MM.1S (cell line): ENCODE data around the gene STXBP6.

Experiments
- DNase-seq: peaks from one replicate; pipeline ENCODE4 v3.0.0-alpha.2; 2015
- H2AFZ ChIP-seq: fragments of 300-600 bp; sonication (generic); 2 replicates; pipeline ENCODE4 v1.6.0; 2016; ENCODE audit warnings: antibody characterized with exemption, low read length
- H3F3A ChIP-seq: fragments of 300-600 bp; sonication (generic); 2 replicates; pipeline ENCODE4 v1.6.1; 2016; ENCODE audit warnings: mild to moderate bottlenecking, antibody characterized with exemption, low read length, moderate library complexity, mixed read lengths; ENCODE audit not compliant: insufficient read depth
- H3K27ac ChIP-seq: fragments of 300-600 bp; sonication (generic); 2 replicates; pipeline ENCODE4 v1.5.1; 2016; ENCODE audit warnings: mild to moderate bottlenecking, low read length
- H3K27me3 ChIP-seq: fragments of 300-600 bp; sonication (generic); replicated peaks from 2 replicates; pipeline ENCODE4 v1.6.0; 2016; ENCODE audit warnings: low read length; ENCODE audit not compliant: insufficient read depth
- H3K36me3 ChIP-seq: fragments of 300-600 bp; sonication (generic); replicated peaks from 2 replicates; pipeline ENCODE4 v1.6.1; 2016; ENCODE audit warnings: mild to moderate bottlenecking, low read length, mixed read lengths; ENCODE audit not compliant: insufficient read depth
- H3K4me1 ChIP-seq: fragments of 300-600 bp; sonication (generic); 2 replicates; pipeline ENCODE4 v1.6.1; 2016; ENCODE audit warnings: low read length, mixed read lengths
- H3K4me2 ChIP-seq: fragments of 300-600 bp; sonication (generic); 2 replicates; pipeline ENCODE4 v1.6.0; 2016; ENCODE audit warnings: low read depth, low read length
- H3K4me3 ChIP-seq: fragments of 300-600 bp; sonication (generic); 2 replicates; pipeline ENCODE4 v1.5.1; 2016; ENCODE audit warnings: low read length, mixed read lengths
- H3K79me2 ChIP-seq: fragments of 300-600 bp; sonication (generic); 2 replicates; pipeline ENCODE4 v1.6.1; 2016; ENCODE audit warnings: mixed run types, low read length, mixed read lengths
- H3K9ac ChIP-seq: fragments of 300-600 bp; sonication (generic); 2 replicates; pipeline ENCODE4 v1.6.1; 2016; ENCODE audit warnings: low read length, mixed read lengths
- H3K9me2 ChIP-seq: fragments of 300-600 bp; sonication (generic); replicated peaks from 2 replicates; pipeline ENCODE4 v1.6.1; 2016; ENCODE audit warnings: mild to moderate bottlenecking, low read length, mixed read lengths; ENCODE audit not compliant: insufficient read depth
- H3K9me3 ChIP-seq: fragments of 300-600 bp; sonication (generic); replicated peaks from 2 replicates; pipeline ENCODE4 v1.6.1; 2016; ENCODE audit warnings: mild to moderate bottlenecking, low read length, mixed read lengths; ENCODE audit not compliant: insufficient read depth
- H4K20me1 ChIP-seq: fragments of 300-600 bp; sonication (generic); 2 replicates; pipeline ENCODE4 v1.6.1; 2016; ENCODE audit warnings: mild to moderate bottlenecking, low read length, moderate library complexity, mixed read lengths; ENCODE audit not compliant: insufficient read depth
- CTCF ChIP-seq: fragments of 300-600 bp; sonication (generic); IDR thresholded peaks from 2 replicates; pipeline ENCODE4 v1.5.1; 2016; ENCODE audit warnings: antibody characterized with exemption, low read length, mixed read lengths
- EZH2 ChIP-seq: fragments of 300-600 bp; sonication (generic); optimal IDR thresholded peaks from 2 replicates; pipeline ENCODE3; 2017; ENCODE audit warnings: low read depth, mild to moderate bottlenecking, antibody characterized with exemption, low read length, mixed read lengths
- EZH2phosphoT487 ChIP-seq: fragments of 300-600 bp; sonication (generic); IDR thresholded peaks from 2 replicates; pipeline ENCODE4 v1.6.1; 2018; ENCODE audit warnings: antibody characterized with exemption, low read length

Gene STXBP6

DNA sequence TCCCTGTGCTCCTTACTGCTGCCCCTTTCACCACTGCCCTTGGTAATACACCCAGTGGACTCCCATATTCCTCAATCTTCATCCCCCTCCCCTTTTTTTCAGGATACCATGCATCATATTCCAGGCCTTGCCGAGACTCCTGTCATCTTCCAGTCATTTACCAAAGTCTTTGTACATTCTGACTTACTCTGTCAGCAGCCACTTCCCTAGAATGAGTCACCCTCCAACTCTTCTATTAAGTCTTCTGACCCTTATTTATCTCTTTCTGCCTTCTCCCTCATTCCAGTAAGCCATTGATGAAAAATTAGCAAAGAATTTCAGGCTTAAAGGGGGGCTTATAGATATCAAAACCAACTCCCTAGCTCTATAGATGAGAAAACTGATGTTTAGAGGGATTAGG lies 128.0 kb downstream of the STXBP6 start:
- DNase-seq = no peak
- Histone ChIP-seq H2AFZ (no peak overlapping the region), H3K9ac (no peak overlapping the region), H3K27ac (no peak overlapping the region), H3K36me3 (no peaks in the 10 kb centered on the region), H3K27me3 (no peaks in the 10 kb centered on the region), H3K4me1 (no peaks in the 10 kb centered on the region), H3F3A (no peaks in the 10 kb centered on the region), H3K79me2 (no peaks in the 10 kb centered on the region), H3K4me2 (no peak overlapping the region), H4K20me1 (no peaks in the 10 kb centered on the region), H3K9me2 (no peaks in the 10 kb centered on the region), H3K4me3 (no peak overlapping the region), H3K9me3 (no peaks in the 10 kb centered on the region)
- TF ChIP-seq CTCF (no peak), EZH2phosphoT487 (no peak), EZH2 (no peak)

DNA sequence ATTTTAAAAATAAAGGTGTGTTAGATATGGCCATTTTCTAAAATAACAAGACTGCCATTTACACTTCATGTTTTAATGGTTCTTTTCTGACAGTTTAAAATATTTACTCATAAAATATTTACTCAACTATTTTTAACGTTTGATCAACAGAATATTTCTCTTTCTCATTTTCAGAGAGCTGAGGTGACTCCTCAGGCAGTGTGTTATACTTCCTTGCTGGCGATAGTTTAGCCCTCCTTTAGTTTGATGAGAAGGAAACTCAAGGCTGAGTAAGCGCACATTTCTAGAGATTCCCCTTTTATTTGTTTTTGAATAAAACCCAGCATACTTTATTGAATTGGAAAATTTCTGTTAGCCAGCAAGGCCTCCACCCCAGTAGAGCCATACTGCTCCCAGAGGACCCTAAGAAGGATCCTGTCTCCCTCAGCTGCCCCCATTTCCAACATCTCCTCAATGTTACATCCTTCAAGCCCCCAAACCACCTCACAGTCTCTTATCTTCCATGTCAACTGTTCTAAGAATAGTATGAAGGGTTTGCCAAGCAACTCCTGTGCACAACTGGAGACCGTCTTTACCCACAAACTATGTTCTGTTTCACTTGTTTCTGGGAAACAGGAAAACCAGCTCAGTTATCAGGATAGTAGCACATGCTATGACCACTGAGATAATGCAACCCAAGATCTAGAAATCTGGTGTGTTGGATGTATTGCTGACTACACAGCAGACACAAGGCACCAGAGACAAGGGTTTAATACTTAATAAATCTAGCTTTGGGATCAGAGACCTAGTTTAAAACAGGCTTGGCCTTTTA lies 129.5 kb downstream of the STXBP6 start:
- Histone ChIP-seq H3K79me2 (no peaks in the 10 kb centered on the region), H3K27ac (no peak overlapping the region), H3F3A (no peaks in the 10 kb centered on the region), H3K4me1 (no peaks in the 10 kb centered on the region), H4K20me1 (no peaks in the 10 kb centered on the region), H3K9me3 (no peaks in the 10 kb centered on the region), H3K4me2 (no peak overlapping the region), H3K9me2 (no peaks in the 10 kb centered on the region), H2AFZ (no peak overlapping the region), H3K9ac (no peak overlapping the region), H3K4me3 (no peak overlapping the region), H3K27me3 (no peaks in the 10 kb centered on the region), H3K36me3 (no peaks in the 10 kb centered on the region)
- no peak for TF ChIP-seq CTCF
- no peak for TF ChIP-seq EZH2phosphoT487
- TF ChIP-seq EZH2 = no peak
- DNase-seq = no peak

- no peaks in the 10 kb centered on the region for H3K4me1 ChIP-seq
- H3F3A ChIP-seq = no peaks in the 10 kb centered on the region
- H3K79me2 ChIP-seq = no peaks in the 10 kb centered on the region
- H3K36me3 ChIP-seq = no peaks in the 10 kb centered on the region
- no peaks in the 10 kb centered on the region for H4K20me1 ChIP-seq
- no peak overlapping the region for H3K4me2 ChIP-seq
- no peak for DNase-seq
- no peak overlapping the region for H3K27ac ChIP-seq
- no peak overlapping the region for H3K4me3 ChIP-seq
- H3K9me3 ChIP-seq = no peaks in the 10 kb centered on the region
- no peaks in the 10 kb centered on the region for H3K27me3 ChIP-seq
- no peak overlapping the region for H3K9ac ChIP-seq
- H2AFZ ChIP-seq = no peak overlapping the region
- no peaks in the 10 kb centered on the region for H3K9me2 ChIP-seq
- TF ChIP-seq EZH2phosphoT487 (no peak), EZH2 (no peak), CTCF (no peak)
These were observed 131.1 kb downstream of the STXBP6 start for GRCh38 chr14:24918822-24919221.
